ENCODE measurements around the gene PGA5. TPM values are rescaled to one million over a fixed set of nuclear protein-coding genes. Genes with fewer than 3 reads are reported as not detected.

PGA5 gene
- total RNA-seq, 1 donor from 2014 or later = 0.39 TPM

DNA sequence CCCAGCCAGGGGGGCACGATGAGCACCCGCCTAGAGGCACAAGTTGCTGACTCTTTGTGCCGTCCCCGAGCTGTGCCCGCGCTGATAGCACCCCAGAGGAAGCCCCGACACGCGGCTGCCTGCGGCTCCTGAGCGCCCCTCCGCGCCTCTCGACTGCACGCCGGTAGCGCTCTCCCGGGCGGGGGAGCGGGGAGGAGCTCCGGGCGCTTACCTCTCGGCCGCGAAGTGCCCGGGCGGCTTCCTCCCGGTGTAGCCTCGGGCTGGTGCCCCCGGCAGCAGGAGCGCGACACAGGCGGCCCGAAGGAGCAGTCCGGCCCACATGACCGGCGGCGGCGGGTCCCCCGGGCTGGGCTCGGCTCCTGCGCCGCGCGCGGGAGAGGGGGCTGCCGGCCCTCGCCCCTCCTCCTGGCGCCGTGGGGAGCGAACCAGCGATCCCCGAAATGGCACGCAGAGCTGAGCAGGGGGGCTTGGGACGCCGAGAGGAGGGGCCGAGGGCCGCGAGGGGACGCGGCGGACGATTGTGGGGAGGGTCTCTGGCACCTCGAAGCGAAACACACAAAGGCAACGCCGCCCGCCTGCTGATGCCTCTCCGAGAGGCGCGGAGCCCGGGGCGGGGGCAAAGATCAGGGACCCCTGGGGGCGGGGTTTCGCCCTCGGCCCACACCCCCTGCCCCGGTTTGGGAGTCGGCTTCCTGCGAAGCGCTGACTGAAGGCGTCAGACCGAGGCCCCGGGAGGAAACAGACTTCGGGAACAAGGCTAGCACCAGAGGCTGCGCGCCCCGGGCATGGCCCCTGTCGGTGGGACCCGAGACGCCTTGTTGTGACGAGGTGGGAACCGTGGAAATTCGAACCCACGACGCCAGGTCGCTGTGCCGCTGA is 54.0 kb downstream of the PGA5 start, which contains the start of gene VWCE:
TSS of gene VWCE (minus strand) at position 600 of the 879 bp plus-strand sequence. CDS start at position 321, 279 bp downstream.
- peak; percentile 24 for DNase-seq

DNA sequence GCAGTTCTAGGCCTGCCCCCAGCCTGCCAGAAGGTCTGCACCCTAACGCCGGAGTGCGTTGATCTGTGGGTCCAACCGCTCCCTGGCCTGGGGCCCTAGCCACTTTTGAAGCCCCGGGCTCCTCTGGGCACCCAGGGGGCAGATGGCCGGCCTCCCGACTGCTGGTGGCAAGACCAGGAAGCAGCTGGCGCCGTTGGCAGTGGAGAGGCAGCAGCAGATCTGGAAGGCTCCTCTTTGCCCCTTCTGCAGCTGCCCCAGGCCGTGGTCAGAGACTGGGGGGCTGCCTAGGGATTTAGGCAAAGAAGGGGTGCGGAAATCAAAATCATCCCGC is 54.6 kb downstream of the PGA5 start:
- no peak for DNase-seq

DNA sequence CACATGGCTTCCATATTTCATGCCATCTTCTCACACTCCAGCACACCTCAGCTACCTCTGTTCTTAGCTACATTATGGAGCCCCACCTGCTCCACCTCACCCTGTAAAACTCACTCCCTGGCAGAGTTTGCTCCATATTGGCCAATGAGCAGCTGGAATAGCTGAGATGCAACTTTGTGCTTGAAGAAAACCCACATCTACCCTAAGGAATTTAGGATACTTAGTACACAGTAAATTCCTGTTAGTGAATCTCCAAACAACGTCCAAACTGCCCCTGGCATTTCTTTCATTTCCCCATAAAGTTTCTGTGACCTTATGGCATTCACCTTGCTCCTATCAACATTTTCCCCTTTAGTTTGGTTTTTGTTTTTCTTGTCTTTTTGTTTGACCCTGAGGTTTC is 56.4 kb downstream of the PGA5 start:
- no peak for DNase-seq

DNA sequence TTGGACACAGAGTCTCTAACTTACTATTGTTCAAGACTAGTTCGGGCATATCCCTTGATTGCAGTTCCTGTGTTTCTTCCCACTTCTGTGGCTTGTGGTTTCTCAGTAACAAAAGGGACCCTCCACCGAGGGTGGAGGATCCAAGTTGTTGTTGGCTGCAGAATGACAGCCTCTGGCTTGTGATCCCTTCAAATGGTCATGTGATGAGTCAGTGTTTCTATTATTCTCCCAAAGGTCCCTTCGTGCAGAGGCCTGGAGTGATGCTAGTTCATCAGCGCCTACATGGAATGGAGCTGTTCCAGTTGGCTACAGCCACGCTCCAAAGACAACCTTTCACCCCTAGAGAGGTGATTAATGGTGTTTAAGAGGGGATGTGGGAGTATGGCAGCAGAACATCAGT is 56.8 kb downstream of the PGA5 start:
- peak; percentile 12 for DNase-seq

DNA sequence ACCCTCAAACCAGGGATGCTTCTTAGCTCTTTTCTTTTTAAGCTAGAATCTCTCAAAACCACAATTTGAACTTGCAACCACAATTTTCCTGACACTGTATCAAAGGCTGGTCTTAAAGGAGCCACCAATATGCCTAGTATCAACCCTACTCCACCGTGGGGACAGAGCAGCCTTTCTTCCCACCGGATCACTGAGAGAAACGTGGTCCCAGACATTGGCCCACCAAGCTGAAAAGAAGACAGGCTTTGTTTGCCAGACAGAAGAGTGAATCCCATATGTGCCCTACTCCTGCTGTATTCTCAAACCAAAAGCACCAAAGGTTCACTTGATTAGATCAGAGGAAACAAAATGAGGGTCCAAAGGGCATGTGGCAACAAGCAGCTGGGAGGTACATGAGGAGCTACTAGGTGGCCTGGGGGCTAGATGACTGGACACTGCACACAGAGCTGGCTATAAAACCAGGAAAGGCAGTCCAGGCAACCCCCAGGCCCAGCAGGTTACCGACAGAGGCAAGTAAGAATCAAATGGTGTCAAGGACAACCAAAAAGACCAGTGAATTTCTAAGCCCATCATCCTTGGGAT is 57.8 kb downstream of the PGA5 start:
- DNase-seq = no peak

Other genes starting within 250 kb of the PGA5 start
- gene CD5, start 138.7 kb upstream of the PGA5 start, total RNA-seq = 0.20 TPM
- 9.9 TPM for gene VPS37C, start 79.7 kb upstream of the PGA5 start, total RNA-seq
- gene PGA3, start 37.7 kb upstream of the PGA5 start, total RNA-seq = 0.89 TPM
- gene PGA4, start 18.8 kb upstream of the PGA5 start, total RNA-seq = 3.5 TPM
- 0.49 TPM for gene VWCE, start 54.1 kb downstream of the PGA5 start, total RNA-seq
- 158 TPM for gene DDB1, start 91.9 kb downstream of the PGA5 start, total RNA-seq
- gene TKFC, start 92.1 kb downstream of the PGA5 start, total RNA-seq = 13.0 TPM
- gene CYB561A3, start 120.7 kb downstream of the PGA5 start, total RNA-seq = 13.4 TPM
- 16.6 TPM for gene TMEM138, start 121.2 kb downstream of the PGA5 start, total RNA-seq
- gene TMEM216, start 151.4 kb downstream of the PGA5 start, total RNA-seq = 8.3 TPM
- gene CPSF7, start 188.8 kb downstream of the PGA5 start, total RNA-seq = 29.1 TPM
- gene SDHAF2, start 188.9 kb downstream of the PGA5 start, total RNA-seq = 33.3 TPM